Prostate gland (tissue), 2 donors: ENCODE measurements around the gene SRRD. TPM values are rescaled to one million over a fixed set of nuclear protein-coding genes. Genes with fewer than 3 reads are reported as not detected.

ENCODE experiments used
- DNase-seq: peaks from one replicate; pipeline ENCODE4 v3.0.0-alpha.2; 2019; ENCODE audit warnings: low spot score
- H3K27ac ChIP-seq, 2 donors: fragments of 200-600 bp; sonication (generic); 2 replicates each; pipeline ENCODE4 v1.5.1; 2017 to 2019
- H3K27me3 ChIP-seq: fragments of 200-600 bp; sonication (generic); replicated peaks from 2 replicates; pipeline ENCODE4 v1.5.1; 2019; ENCODE audit not compliant: insufficient read depth
- H3K36me3 ChIP-seq, 2 donors: fragments of 200-600 bp; sonication (generic); 1 replicate in 1 of 2; 2 replicates in 1 of 2; pipeline versions ENCODE4 v1.5.1 to v1.8.1; 2017 to 2019
- H3K4me1 ChIP-seq: fragments of 200-600 bp; sonication (generic); replicated peaks from 2 replicates; pipeline ENCODE4 v1.5.1; 2019
- H3K4me3 ChIP-seq, 2 donors: fragments of 200-600 bp; sonication (generic); 2 replicates each; pipeline ENCODE4 v1.5.1; 2017 to 2019
- H3K9me3 ChIP-seq: fragments of 200-600 bp; sonication (generic); 2 replicates; pipeline ENCODE4 v1.5.1; 2017
- CTCF ChIP-seq, 4 experiments: fragments of 200-600 bp in 2 of 4; fragments of 450-650 bp in 2 of 4; sonication (generic) in 2 of 4; IDR thresholded peaks; 1 replicate in 3 of 4; 2 replicates in 1 of 4; pipeline ENCODE4 v1.5.1; 2016 to 2019; ENCODE audit warnings: antibody characterized with exemption in 4 of 4, mild to moderate bottlenecking in 2 of 4, moderate library complexity in 2 of 4
- POLR2A ChIP-seq: fragments of 450-650 bp; IDR thresholded peaks from one replicate; pipeline ENCODE4 v1.6.1; 2016; ENCODE audit warnings: antibody characterized with exemption, mild to moderate bottlenecking
- POLR2AphosphoS5 ChIP-seq: sonication (generic); formaldehyde crosslinking; IDR thresholded peaks from one replicate; pipeline ENCODE4 v1.6.1; 2017; ENCODE audit warnings: antibody characterized with exemption
- WGBS: methylation state at CpG from one replicate; pipeline ENCODE4 v1.1.5; 2018; 5-methylcytosine and 5-hydroxymethylcytosine counted together
- intact Hi-C: fragments of 100-400 bp; cut with DNase I; formaldehyde crosslinking; loops from one replicate; pipeline ENCODE4 v1.14.2; 2022
- total RNA-seq, 2 donors: library from RNA; depleted of rRNA; stranded (reverse); fragments of >200 nt; gene quantifications; one replicate each; pipeline ENCODE4 v1.1.0, GENCODE V29; 2016

Gene SRRD
- total RNA-seq, 2 donors from 2014 or later: 15.2 to 24.4 TPM

GRCh38 chr22:26534171-26534855, 50.6 kb downstream of the SRRD start:
- WGBS: 48% methylated on average over 7 of the region's 7 CpGs
- TF ChIP-seq POLR2AphosphoS5 (no peak), POLR2A (no peak), CTCF (IDR thresholded peaks at IDR 0.05) (no peak)
- H3K27me3 ChIP-seq: no peaks in the 10 kb centered on the region
- no peaks in the 10 kb centered on the region for H3K4me1 ChIP-seq
- intact Hi-C loops: no loop called here
- H3K27ac ChIP-seq: no peak overlapping the region
- no peaks in the 10 kb centered on the region for H3K9me3 ChIP-seq
- DNase-seq: peak; percentile 36
- H3K4me3 ChIP-seq: no peak overlapping the region
- no peaks in the 10 kb centered on the region for H3K36me3 ChIP-seq

GRCh38 chr22:26534874-26535602, 51.4 kb downstream of the SRRD start:
- intact Hi-C loops: no loop called here
- no peak overlapping the region for H3K4me3 ChIP-seq
- no peak for TF ChIP-seq POLR2A
- no peak for TF ChIP-seq CTCF (IDR thresholded peaks at IDR 0.05)
- no peak for TF ChIP-seq POLR2AphosphoS5
- H3K27me3 ChIP-seq: no peaks in the 10 kb centered on the region
- no peaks in the 10 kb centered on the region for H3K36me3 ChIP-seq
- DNase-seq: no peak
- H3K4me1 ChIP-seq: no peaks in the 10 kb centered on the region
- no peaks in the 10 kb centered on the region for H3K9me3 ChIP-seq
- H3K27ac ChIP-seq: no peak overlapping the region
- 57% methylated on average over 13 of the region's 13 CpGs for WGBS

GRCh38 chr22:26535603-26535908, 51.9 kb downstream of the SRRD start:
- no peak for TF ChIP-seq CTCF (IDR thresholded peaks at IDR 0.05)
- TF ChIP-seq POLR2A: no peak
- no peak for TF ChIP-seq POLR2AphosphoS5
- Histone ChIP-seq H3K4me1 (no peaks in the 10 kb centered on the region), H3K27me3 (no peaks in the 10 kb centered on the region), H3K36me3 (no peaks in the 10 kb centered on the region), H3K9me3 (no peaks in the 10 kb centered on the region), H3K4me3 (no peak overlapping the region), H3K27ac (no peak overlapping the region)
- 100% methylated on average over 3 of the region's 3 CpGs for whole genome bisulfite sequencing
- intact Hi-C loops: no loop called here
- DNase-seq: no peak

- DNase-seq: no peak
- no peaks in the 10 kb centered on the region for H3K27me3 ChIP-seq
- no peaks in the 10 kb centered on the region for H3K4me1 ChIP-seq
- no peaks in the 10 kb centered on the region for H3K36me3 ChIP-seq
- no peak overlapping the region for H3K27ac ChIP-seq
- WGBS: 90% methylated on average over 12 of the region's 12 CpGs
- intact Hi-C loops: no loop called here
- H3K9me3 ChIP-seq: no peaks in the 10 kb centered on the region
- TF ChIP-seq POLR2AphosphoS5: no peak
- H3K4me3 ChIP-seq: no peak overlapping the region
These were observed 52.5 kb downstream of the SRRD start for GRCh38 chr22:26536056-26536761.

- DNase-seq: no peak
- Histone ChIP-seq H3K9me3 (no peaks in the 10 kb centered on the region), H3K4me1 (no peaks in the 10 kb centered on the region), H3K27me3 (no peaks in the 10 kb centered on the region), H3K4me3 (no peak overlapping the region), H3K27ac (no peak overlapping the region), H3K36me3 (no peaks in the 10 kb centered on the region)
- WGBS: 93% methylated on average over 3 of the region's 3 CpGs
- intact Hi-C loops: no loop called here
- no peak for TF ChIP-seq CTCF (IDR thresholded peaks at IDR 0.05)
- TF ChIP-seq POLR2AphosphoS5: no peak
- TF ChIP-seq POLR2A: no peak
These were observed 53.1 kb downstream of the SRRD start for GRCh38 chr22:26536762-26537134.
